GM18517 (cell line): ENCODE results near the gene SLC22A23.

Source experiments
- ATAC-seq: cut with Tn5 transposase; IDR thresholded peaks from one replicate; pipeline ENCODE4 v1.9.1; 2021; ENCODE audit warnings: mild to moderate bottlenecking, moderate library complexity; ENCODE audit not compliant: unreplicated experiment

Gene SLC22A23

GRCh38 chr6:3423439-3424184 lies 33.2 kb downstream of the SLC22A23 start:
- no peak for ATAC-seq

GRCh38 chr6:3422435-3423070 lies 34.3 kb downstream of the SLC22A23 start:
- ATAC-seq, result no peak

GRCh38 chr6:3421791-3422434 lies 34.9 kb downstream of the SLC22A23 start:
- no peak for ATAC-seq

- no peak for ATAC-seq
These were observed 35.7 kb downstream of the SLC22A23 start for GRCh38 chr6:3421143-3421542.

GRCh38 chr6:3419624-3420272 lies 37.1 kb downstream of the SLC22A23 start:
- ATAC-seq, result no peak

- ATAC-seq, result no peak
These were observed 38.3 kb downstream of the SLC22A23 start for GRCh38 chr6:3418496-3419060.

GRCh38 chr6:3417473-3417872 lies 39.4 kb downstream of the SLC22A23 start:
- no peak for ATAC-seq

GRCh38 chr6:3415490-3415889 lies 41.4 kb downstream of the SLC22A23 start:
- no peak for ATAC-seq

- ATAC-seq, result no peak
These were observed 41.8 kb downstream of the SLC22A23 start for GRCh38 chr6:3415082-3415453.

- no peak for ATAC-seq
These were observed 42.3 kb downstream of the SLC22A23 start for GRCh38 chr6:3414327-3415081.

GRCh38 chr6:3413592-3413991 lies 43.3 kb downstream of the SLC22A23 start:
- ATAC-seq, result no peak

GRCh38 chr6:3412779-3413500 lies 43.9 kb downstream of the SLC22A23 start:
- no peak for ATAC-seq

GRCh38 chr6:3411967-3412778 lies 44.7 kb downstream of the SLC22A23 start:
- ATAC-seq, result no peak

- no peak for ATAC-seq
These were observed 46.2 kb downstream of the SLC22A23 start for GRCh38 chr6:3410385-3411360.

GRCh38 chr6:3409699-3410384 lies 47.0 kb downstream of the SLC22A23 start:
- ATAC-seq, result no peak

GRCh38 chr6:3408665-3409064 lies 48.2 kb downstream of the SLC22A23 start:
- ATAC-seq, result no peak

GRCh38 chr6:3407840-3408239 lies 49.0 kb downstream of the SLC22A23 start:
- no peak for ATAC-seq
